ENCODE data around the gene PARD3B.
"Not testable (repeated sequence)": the region's sequence is repeated elsewhere in the genome, so short reads cannot be mapped to it uniquely, and the experiment has no call there.

Gene PARD3B

GRCh38 chr2:205193836-205194228 is 648.6 kb downstream of the PARD3B start:
- DNase-seq (ENCODE audit: low spot score), result no peak

- DNase-seq (ENCODE audit: low spot score), result peak; percentile 7
These were observed 652.3 kb downstream of the PARD3B start for GRCh38 chr2:205197468-205198139.

- DNase-seq (ENCODE audit: low spot score), result peak; percentile 30
These were observed 652.9 kb downstream of the PARD3B start for GRCh38 chr2:205198140-205198525.

- no peak for DNase-seq (ENCODE audit: low spot score)
These were observed 654.0 kb downstream of the PARD3B start for GRCh38 chr2:205199165-205199850.

- DNase-seq (ENCODE audit: low spot score), result no peak
These were observed 665.2 kb downstream of the PARD3B start for GRCh38 chr2:205210494-205210893.

GRCh38 chr2:205212357-205212756 is 667.1 kb downstream of the PARD3B start:
- DNase-seq (ENCODE audit: low spot score), result no peak

- DNase-seq (ENCODE audit: low spot score), result no peak
These were observed 670.8 kb downstream of the PARD3B start for GRCh38 chr2:205216092-205216491.

GRCh38 chr2:205216580-205216979 is 671.3 kb downstream of the PARD3B start:
- DNase-seq (ENCODE audit: low spot score), result no peak

- DNase-seq (ENCODE audit: low spot score), result no peak
These were observed 671.7 kb downstream of the PARD3B start for GRCh38 chr2:205217004-205217403.

- no peak for DNase-seq (ENCODE audit: low spot score)
These were observed 672.8 kb downstream of the PARD3B start for GRCh38 chr2:205218056-205218455.

- DNase-seq (ENCODE audit: low spot score), result not testable (repeated sequence)
These were observed 673.5 kb downstream of the PARD3B start for GRCh38 chr2:205218816-205219215.

- DNase-seq (ENCODE audit: low spot score), result no peak
These were observed 675.3 kb downstream of the PARD3B start for GRCh38 chr2:205220559-205220958.

GRCh38 chr2:205232086-205232485 is 686.8 kb downstream of the PARD3B start:
- no peak for DNase-seq (ENCODE audit: low spot score)

GRCh38 chr2:205235434-205235833 is 690.2 kb downstream of the PARD3B start:
- DNase-seq (ENCODE audit: low spot score), result peak; percentile 65

GRCh38 chr2:205237524-205237923 is 692.2 kb downstream of the PARD3B start:
- no peak for DNase-seq (ENCODE audit: low spot score)

GRCh38 chr2:205245001-205245400 is 699.7 kb downstream of the PARD3B start:
- DNase-seq (ENCODE audit: low spot score), result no peak

GRCh38 chr2:205245652-205246051 is 700.4 kb downstream of the PARD3B start:
- peak; percentile 40 for DNase-seq (ENCODE audit: low spot score)

GRCh38 chr2:205259121-205259520 is 713.8 kb downstream of the PARD3B start:
- DNase-seq (ENCODE audit: low spot score), result no peak

- DNase-seq (ENCODE audit: low spot score), result no peak
These were observed 716.3 kb downstream of the PARD3B start for GRCh38 chr2:205261516-205262020.

- no peak for DNase-seq (ENCODE audit: low spot score)
These were observed 722.0 kb downstream of the PARD3B start for GRCh38 chr2:205267323-205267722.

GRCh38 chr2:205270689-205271088 is 725.4 kb downstream of the PARD3B start:
- DNase-seq (ENCODE audit: low spot score), result no peak

GRCh38 chr2:205273148-205273547 is 727.9 kb downstream of the PARD3B start:
- DNase-seq (ENCODE audit: low spot score), result no peak

- DNase-seq (ENCODE audit: low spot score), result no peak
These were observed 728.4 kb downstream of the PARD3B start for GRCh38 chr2:205273627-205274026.

- no peak for DNase-seq (ENCODE audit: low spot score)
These were observed 729.5 kb downstream of the PARD3B start for GRCh38 chr2:205274801-205275200.

Measured in kidney tubule cell (primary cell).